ENCODE data around the gene ZNF358.
"Not testable (repeated sequence)": the region's sequence is repeated elsewhere in the genome, so short reads cannot be mapped to it uniquely, and the experiment has no call there.

ZNF358 gene

DNA sequence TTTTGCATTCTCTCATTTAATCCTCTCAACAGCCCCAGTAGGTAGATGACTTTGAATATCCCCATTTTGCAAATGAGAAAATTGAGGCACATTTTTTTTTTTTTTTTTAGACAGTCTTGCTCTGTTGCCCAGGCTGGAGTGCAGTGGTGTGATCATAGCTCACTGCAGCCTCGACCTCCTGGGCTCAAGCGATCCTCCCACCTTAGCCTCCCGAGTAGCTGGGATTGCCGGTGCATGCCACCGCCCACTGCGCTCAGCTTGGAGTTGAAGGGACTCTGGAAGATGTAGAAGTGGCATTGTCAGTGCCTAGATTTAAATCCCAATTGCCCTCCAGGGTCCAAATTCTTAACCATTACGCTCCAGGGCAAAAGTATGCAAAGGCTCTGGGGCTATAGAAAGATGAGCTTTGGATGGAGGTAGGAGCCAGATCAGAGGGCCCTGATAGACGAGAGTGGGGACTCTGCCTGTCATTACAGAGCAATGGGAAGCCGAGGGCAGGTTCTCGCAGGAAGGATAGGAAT is 5.7 kb downstream of the ZNF358 start:
- DNase-seq = no peak

GRCh38 chr19:7522072-7522922 is 6.4 kb downstream of the ZNF358 start, which contains the start of gene MCOLN1:
MCOLN1 (plus strand) TSS chr19:7522624; CDS start chr19:7522751, 127 bp downstream.
- DNase-seq = peak; percentile 97

GRCh38 chr19:7522923-7523667 is 7.2 kb downstream of the ZNF358 start:
- DNase-seq = peak; percentile 49

- no peak for DNase-seq
Observed at GRCh38 chr19:7524523-7524922, 8.6 kb downstream of the ZNF358 start.

GRCh38 chr19:7524992-7525739 is 9.3 kb downstream of the ZNF358 start:
- no peak for DNase-seq

DNA sequence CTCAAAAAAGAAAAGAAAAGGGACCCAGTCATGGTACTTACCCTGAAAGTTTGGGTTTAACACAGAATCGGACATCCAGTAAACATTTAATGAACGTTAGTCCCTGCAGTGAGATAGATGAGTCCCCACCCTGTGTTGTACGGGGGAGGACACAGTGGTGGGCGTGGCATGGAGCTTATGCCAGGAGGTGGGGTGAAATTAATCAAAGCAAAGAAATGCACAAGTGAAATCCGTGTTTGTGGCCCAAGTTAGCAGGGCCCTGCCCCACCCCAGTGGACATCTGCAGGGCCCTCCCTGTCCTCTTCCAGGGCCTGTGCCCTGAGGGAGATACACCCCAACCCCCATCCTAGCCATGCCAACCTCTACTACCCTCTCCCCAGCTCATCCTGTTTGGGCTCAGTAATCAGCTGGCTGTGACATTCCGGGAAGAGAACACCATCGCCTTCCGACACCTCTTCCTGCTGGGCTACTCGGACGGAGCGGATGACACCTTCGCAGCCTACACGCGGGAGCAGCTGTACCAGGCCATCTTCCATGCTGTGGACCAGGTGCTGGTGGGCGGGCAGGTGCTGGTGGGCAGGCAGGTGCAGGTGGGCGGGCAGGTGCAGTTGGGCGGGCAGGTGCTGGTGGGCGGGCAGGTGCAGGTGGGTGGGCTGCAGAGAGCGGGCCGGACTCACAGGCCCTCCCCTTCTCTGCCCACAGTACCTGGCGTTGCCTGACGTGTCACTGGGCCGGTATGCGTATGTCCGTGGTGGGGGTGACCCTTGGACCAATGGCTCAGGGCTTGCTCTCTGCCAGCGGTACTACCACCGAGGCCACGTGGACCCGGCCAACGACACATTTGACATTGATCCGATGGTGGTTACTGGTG is 10.4 kb downstream of the ZNF358 start:
- DNase-seq = peak; percentile 56

- no peak for DNase-seq
Observed at GRCh38 chr19:7527516-7528191, 11.8 kb downstream of the ZNF358 start.

DNA sequence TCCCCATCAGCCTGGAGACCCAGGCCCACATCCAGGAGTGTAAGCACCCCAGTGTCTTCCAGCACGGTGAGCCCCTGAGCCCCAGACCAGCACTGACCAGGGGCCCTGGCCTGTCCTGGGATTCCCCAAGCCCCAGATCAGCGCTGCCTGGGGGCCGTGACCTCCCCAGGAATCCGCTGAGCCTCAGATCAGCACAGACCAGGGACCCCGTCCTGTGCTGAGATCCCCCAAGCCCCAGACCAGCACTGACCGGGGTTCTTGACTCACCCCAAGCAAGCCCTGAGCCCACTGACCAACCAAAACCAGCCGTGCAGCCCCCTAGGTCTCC is 12.3 kb downstream of the ZNF358 start:
- DNase-seq = no peak

DNA sequence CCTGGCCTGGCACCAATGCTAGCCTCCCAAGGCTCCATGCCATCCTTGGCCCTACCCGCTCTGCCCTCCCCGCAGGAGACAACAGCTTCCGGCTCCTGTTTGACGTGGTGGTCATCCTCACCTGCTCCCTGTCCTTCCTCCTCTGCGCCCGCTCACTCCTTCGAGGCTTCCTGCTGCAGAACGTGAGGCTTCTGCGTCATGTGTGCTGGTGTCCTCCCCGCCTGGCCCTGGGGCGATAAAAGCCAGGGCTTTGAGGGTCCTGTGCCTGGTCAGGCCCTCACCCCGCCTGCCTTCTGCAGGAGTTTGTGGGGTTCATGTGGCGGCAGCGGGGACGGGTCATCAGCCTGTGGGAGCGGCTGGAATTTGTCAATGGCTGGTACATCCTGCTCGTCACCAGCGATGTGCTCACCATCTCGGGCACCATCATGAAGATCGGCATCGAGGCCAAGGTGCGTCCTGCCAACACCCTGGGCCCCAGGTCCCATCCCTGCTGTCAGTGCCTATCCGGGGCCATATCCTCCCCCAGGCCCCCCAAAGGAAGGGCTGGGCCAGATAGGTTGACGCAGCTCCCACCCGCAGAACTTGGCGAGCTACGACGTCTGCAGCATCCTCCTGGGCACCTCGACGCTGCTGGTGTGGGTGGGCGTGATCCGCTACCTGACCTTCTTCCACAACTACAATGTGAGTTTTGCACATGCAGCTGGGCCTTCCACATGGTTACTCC is 12.8 kb downstream of the ZNF358 start:
- DNase-seq = no peak

DNA sequence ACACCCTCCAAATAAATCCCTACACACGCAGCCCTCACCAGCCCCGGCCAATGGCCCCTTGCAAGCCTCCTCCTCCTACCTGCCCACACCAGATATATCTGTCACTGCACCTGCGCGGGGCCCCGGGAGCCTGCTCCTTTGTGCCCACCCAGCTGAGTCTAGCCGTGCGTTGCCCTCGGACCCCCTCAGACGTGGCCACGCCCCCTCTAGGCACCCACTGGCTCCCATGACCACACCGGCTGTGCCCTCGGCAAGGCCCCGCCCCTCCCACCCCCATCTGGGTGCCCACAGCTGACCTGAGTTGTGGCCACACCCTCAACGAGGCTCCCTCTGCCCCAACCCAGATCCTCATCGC is 13.3 kb downstream of the ZNF358 start:
- DNase-seq = no peak

DNA sequence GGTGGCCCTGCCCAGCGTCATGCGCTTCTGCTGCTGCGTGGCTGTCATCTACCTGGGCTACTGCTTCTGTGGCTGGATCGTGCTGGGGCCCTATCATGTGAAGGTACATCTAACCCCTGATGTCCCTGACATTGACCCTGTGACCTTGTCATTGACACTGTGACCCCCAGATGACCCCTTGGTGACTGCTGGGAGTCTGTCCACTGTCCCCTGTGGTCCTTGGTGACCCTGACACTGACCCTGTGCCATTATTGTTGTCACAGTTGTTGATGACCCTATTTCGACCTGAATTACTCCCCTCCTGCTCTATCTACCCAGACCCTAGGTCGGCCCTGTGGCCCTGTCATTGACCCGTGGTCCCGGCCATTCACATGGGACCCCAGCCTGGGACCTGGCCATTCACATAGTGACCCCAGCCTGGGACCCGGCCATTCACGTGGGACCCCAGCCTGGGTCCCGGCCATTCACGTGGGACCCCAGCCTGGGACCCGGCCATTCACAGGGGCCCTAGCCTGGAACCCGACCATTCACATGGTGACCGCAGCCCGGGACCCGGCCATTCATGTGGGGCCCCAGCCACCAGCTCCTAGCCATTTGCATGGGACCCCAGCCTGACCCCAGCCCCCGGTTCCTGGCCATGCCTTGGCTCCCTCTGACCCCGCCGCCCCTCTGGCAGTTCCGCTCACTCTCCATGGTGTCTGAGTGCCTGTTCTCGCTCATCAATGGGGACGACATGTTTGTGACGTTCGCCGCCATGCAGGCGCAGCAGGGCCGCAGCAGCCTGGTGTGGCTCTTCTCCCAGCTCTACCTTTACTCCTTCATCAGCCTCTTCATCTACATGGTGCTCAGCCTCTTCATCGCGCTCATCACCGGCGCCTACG is 13.9 kb downstream of the ZNF358 start:
- DNase-seq = no peak

- no peak for DNase-seq
Observed at GRCh38 chr19:7533281-7533885, 17.5 kb downstream of the ZNF358 start.

- peak; percentile 87 for DNase-seq
Observed at GRCh38 chr19:7533925-7534480, 18.1 kb downstream of the ZNF358 start.

DNA sequence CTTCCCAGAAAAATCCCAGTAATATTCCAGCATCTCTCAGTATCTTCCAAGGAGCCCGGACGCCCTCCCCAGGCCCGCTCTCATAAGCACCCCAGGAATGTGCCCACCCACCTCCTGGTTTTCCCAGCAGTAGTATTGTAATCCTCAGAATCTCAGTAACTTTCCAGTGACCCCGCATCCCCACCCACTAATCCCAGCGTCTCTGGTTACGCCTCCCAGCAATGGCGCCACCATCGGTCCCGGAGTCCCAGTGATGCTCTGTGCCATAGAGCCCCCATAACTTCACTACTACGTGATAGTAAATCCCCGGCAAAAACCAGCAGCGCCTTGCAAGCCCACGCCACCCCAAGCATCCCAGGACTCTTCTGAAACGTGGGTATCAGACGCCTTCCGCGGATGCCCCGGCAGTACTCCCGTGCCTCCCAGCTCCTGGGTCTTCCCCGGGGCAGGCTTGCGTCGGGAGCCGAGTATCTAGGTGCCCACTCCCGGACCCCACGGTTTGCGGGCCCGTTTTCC is 18.7 kb downstream of the ZNF358 start:
- no peak for DNase-seq

DNA sequence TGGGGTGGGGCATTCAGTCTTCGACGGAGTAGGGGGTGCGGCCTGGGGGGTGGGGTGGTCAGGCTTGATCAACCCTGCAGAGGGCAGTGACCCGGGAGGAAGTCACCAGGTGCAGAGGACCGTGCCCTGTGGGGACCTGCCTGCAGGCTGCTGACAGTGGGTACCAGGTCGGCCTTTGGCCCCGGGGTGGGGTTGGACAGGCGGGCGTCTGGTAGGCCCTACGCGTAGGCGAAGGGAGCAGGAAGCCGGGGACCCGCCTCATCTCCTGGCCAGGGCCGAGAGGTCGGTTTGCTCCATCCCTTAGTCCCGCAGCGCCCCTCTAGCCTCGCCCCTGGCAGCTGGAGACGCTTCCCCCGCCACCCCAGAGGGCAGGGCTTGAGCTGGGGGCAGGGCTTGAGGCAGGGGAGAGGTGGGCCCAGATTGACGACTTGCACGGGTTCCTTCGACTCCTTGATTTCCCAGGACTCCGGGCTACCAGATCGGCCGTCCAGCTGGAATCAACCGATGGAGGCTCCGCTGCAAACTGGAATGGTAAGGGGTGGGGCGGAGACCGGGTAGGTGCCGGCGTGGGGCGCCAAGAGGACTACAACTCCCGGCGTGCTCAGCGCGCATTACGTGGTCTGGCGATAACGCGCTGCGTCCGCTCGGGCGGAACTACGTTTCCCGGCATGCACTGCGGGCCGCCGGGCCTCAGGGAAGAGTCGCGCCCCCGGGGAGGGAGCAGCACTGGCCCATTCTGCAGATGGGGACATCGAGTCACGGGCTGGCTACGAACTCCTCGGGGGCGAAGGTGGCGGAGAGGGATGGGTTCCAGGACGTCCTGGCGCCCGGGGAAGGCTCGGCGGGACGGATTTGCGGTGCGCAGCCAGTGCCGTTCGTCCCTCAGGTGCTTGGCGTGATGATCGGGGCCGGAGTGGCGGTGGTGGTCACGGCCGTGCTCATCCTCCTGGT is 19.4 kb downstream of the ZNF358 start, which contains the start of gene PNPLA6:
Gene PNPLA6, plus strand, starts transcription at position 671 of the 951 bp plus-strand sequence. Its CDS starts 72 bp downstream, at position 743.
- peak; percentile 91 for DNase-seq

DNA sequence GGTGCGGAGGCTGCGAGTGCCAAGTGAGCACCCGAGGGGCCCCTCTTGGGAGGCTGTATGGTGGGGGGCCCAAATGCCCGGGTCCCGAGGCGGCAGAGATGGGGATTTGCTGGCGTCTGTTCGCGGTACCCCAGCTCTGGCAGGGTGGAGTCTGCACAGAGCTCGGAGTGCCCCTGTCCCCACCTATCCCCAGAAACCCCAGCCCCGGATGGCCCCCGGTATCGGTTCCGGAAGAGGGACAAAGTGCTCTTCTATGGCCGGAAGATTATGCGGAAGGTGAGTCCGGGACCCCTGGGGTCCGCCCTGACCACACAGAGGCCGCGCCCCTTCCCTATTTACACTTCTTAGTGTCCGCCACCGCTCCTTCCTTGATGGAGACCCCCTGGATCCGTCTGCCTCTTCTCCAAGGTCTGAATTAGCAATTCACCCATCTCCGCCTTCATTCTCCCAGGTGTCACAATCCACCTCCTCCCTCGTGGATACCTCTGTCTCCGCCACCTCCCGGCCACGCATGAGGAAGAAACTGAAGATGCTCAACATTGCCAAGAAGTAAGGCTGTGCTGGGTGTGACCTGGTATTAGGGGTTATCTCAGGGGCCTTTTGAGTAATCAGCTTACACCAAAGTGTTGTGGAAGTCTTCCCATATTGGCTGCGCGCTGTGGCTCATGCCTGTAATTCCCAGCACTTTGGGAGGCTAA is 20.2 kb downstream of the ZNF358 start:
- peak; percentile 82 for DNase-seq

- DNase-seq = not testable (repeated sequence)
Observed at GRCh38 chr19:7538990-7539389, 23.1 kb downstream of the ZNF358 start.

Measured in hematopoietic multipotent progenitor cell treated with erythropoietin and hydrocortisone succinate and interleukin-3 and kit ligand, for 8 days (in vitro differentiated cells).